Measurements from ENCODE around the gene CCDC127. TPM values are rescaled to one million over a fixed set of nuclear protein-coding genes. Genes with fewer than 3 reads are reported as not detected.
"Not testable (repeated sequence)": the region's sequence is repeated elsewhere in the genome, so short reads cannot be mapped to it uniquely, and the experiment has no call there.

The CCDC127 gene
- total RNA-seq, 2 donors from 2014 or later: 5.6 to 7.1 TPM

DNA sequence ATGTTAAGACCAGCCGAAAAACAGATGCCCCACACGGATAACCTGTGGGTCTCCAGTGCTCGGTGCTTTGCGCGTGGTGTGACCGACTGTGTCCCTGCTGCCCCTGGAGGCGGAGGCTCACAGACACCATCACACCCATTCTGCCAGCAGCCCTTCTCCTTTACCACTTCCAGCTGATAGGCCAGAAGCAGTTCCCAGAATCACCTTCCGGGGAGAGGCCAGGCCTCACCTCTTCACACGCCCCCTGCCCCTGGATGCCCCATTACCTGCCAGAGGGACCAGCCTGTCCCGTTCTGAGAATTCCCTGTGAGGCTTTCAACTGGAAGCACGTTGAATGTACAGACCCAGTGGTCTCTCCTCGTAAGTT is 48.2 kb downstream of the CCDC127 start:
- Histone ChIP-seq H3K27me3 (no peaks in the 10 kb centered on the region), H3K4me3 (no peak overlapping the region), H3K4me1 (peaks cover 0 to 16% of the 10 kb centered on the region in 2 donors), H3K9me3 (no peaks in the 10 kb centered on the region), H3K27ac (peak overlapping the region; percentile 46 to 60), H3K36me3 (no peaks in the 10 kb centered on the region)
- TF ChIP-seq, protein P1, sequence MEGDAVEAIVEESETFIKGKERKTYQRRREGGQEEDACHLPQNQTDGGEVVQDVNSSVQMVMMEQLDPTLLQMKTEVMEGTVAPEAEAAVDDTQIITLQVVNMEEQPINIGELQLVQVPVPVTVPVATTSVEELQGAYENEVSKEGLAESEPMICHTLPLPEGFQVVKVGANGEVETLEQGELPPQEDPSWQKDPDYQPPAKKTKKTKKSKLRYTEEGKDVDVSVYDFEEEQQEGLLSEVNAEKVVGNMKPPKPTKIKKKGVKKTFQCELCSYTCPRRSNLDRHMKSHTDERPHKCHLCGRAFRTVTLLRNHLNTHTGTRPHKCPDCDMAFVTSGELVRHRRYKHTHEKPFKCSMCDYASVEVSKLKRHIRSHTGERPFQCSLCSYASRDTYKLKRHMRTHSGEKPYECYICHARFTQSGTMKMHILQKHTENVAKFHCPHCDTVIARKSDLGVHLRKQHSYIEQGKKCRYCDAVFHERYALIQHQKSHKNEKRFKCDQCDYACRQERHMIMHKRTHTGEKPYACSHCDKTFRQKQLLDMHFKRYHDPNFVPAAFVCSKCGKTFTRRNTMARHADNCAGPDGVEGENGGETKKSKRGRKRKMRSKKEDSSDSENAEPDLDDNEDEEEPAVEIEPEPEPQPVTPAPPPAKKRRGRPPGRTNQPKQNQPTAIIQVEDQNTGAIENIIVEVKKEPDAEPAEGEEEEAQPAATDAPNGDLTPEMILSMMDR (IDR thresholded peaks at IDR 0.05): no peak
- DNase-seq (ENCODE audit: low spot score): no peak

DNA sequence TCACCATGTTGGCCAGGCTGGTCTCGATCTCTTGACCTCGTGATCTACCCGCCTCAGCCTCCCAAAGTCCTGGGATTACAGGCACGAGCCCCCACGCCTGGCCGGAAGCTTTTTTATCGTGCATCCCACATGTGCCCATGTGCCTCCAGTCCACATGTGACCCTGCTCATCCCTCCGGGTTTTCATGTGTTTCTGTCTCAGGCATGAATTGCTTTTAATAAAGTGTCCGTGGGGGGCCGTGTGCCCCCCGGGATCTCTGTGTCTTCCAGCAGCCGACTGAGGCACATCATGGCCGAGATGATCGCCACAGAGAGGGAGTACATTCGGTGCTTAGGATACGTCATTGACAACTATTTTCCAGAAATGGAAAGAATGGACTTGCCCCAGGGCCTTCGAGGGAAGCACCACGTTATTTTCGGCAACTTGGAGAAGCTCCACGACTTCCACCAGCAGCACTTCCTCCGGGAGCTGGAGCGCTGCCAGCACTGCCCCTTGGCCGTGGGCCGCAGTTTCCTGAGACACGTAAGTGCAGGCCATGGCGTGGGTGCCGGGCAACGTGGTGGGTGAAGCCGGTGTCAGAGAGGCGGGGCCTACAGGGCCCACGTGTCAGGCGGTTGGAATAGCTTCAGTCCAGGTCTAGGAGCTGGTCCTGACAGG is 48.8 kb downstream of the CCDC127 start:
- peak; percentile 79 for DNase-seq (ENCODE audit: low spot score)
- Histone ChIP-seq H3K4me1 (peaks cover 0 to 16% of the 10 kb centered on the region in 2 donors), H3K4me3 (no peak overlapping the region), H3K27ac (peak overlapping the region; percentile 46 to 60), H3K9me3 (no peaks in the 10 kb centered on the region), H3K27me3 (no peaks in the 10 kb centered on the region), H3K36me3 (no peaks in the 10 kb centered on the region)
- TF ChIP-seq, protein P1 (IDR thresholded peaks at IDR 0.05): no peak

DNA sequence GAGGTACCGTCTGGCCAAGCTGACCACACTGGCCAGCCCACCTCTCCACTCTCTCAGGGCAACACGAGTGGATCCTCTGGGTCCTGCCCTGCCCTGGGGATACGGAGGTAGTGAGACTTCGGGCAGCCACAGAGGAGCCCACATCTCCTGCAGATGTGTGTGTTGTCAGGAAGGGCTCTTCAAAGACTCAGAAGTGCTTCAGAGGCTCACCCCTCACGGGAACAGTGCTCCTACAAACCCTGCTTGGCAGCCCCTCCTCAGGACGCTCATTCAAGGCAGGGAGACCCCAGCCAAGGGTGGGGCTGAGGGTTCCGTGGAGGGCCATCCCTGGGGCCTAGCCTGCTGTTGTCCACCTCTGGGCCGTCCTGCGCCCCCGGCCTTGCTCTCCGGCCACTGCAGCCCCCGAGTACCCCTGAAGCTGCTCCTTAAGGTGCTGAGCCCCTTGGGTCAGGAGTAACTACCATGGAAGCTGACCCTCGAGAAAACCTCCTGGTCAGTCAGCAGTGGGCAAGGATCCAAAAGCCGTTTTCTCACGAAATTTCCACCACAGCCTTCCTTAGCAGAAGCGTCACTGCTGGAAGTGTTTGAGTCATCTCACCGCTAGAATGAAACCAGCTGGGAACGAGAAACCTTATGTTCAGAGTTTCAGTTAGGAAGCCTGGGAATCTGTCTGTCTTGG is 49.8 kb downstream of the CCDC127 start:
- peaks cover 0 to 16% of the 10 kb centered on the region in 2 donors for H3K4me1 ChIP-seq
- H3K27ac ChIP-seq: no peak overlapping the region
- no peaks in the 10 kb centered on the region for H3K27me3 ChIP-seq
- no peak for DNase-seq (ENCODE audit: low spot score)
- no peak overlapping the region for H3K4me3 ChIP-seq
- H3K9me3 ChIP-seq: no peaks in the 10 kb centered on the region
- TF ChIP-seq, protein P1 (IDR thresholded peaks at IDR 0.05): no peak
- no peaks in the 10 kb centered on the region for H3K36me3 ChIP-seq

DNA sequence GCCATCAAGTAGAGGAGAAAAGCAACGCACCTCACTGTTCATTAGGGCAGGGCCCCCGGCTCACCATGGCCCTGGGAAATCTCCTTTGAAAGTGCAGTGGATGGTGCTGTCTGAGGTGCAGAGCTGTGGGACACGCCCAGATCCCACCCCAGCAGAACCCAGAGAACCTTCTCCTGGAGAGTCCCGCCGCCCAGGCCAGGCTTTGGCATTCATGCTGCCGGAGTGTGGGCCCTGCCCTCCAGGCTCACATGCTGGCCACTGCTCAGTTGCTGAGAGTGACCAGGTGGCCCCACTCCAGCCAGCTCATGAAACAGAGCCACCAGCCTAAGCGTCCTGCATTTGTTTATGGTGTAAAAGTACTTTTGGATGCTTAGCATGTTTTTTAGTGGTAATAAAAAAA is 50.4 kb downstream of the CCDC127 start:
- H3K9me3 ChIP-seq: no peaks in the 10 kb centered on the region
- no peak overlapping the region for H3K27ac ChIP-seq
- no peak overlapping the region for H3K4me3 ChIP-seq
- no peaks in the 10 kb centered on the region for H3K36me3 ChIP-seq
- TF ChIP-seq, protein P1 (IDR thresholded peaks at IDR 0.05): no peak
- H3K4me1 ChIP-seq: peaks cover 0 to 16% of the 10 kb centered on the region in 2 donors
- DNase-seq (ENCODE audit: low spot score): no peak
- no peaks in the 10 kb centered on the region for H3K27me3 ChIP-seq

DNA sequence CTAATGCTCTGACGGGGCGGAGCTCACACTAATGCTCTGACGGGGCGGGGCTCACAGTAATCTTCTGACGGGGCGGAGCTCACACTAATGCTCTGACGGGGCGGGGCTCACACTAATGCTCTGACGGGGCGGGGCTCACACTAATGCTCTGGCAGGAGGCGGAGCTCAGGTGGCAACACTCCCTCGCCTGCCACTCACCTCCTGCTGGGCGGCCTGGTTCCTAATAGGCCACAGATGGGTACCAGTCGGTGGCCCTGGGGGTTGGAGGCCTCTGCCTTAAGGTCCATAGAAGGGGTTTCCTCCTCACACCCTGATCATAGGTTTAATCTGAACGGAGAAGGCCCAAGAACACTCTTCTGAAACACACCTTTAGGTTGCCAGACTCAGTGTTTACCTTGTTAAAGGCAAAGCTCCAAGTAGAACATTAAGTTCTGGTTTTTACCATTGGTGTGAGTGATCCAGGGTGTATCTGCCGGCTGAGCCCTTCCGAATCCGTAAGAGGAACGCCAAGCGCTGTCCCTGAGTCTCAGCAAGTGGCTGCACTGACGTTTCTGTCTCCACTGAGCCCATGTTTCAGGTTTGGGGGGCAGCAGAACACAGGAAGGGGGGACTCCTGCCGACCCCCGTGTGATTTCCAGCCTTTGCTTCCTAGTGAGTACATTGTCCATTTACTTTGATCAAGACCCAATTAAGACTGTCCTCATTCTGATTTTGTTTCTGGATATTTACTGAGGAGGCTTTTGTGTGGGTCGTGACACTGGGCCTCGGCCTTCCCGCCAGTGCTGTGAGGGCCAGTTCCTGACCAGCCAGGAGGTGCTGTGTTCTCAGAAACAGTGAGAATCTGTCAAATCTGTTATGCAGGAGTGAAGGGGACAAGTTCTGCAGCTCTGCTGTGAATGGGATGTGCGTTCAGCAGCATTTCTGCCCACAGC is 51.2 kb downstream of the CCDC127 start:
- DNase-seq (ENCODE audit: low spot score): no peak
- Histone ChIP-seq H3K36me3 (no peaks in the 10 kb centered on the region), H3K27ac (no peak overlapping the region), H3K27me3 (no peaks in the 10 kb centered on the region), H3K4me3 (no peak overlapping the region), H3K9me3 (no peaks in the 10 kb centered on the region), H3K4me1 (peaks cover 0 to 16% of the 10 kb centered on the region in 2 donors)
- TF ChIP-seq, protein P1 (IDR thresholded peaks at IDR 0.05): no peak

DNA sequence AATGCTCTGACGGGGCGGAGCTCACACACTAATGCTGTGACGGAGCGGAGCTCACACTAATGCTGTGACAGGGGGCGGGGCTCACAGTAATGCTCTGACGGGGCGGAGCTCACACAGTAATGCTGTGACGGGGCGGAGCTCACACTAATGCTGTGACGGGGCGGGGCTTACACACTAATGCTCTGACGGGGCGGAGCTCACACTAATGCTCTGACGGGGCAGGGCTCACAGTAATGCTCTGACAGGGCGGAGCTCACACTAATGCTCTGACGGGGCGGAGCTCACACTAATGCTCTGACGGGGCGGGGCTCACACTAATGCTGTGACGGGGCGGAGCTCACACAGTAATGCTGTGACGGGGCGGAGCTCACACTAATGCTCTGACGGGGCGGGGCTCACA is 53.2 kb downstream of the CCDC127 start:
- H3K4me3 ChIP-seq; H3K27ac ChIP-seq; H3K36me3 ChIP-seq; H3K9me3 ChIP-seq; DNase-seq (ENCODE audit: low spot score); H3K27me3 ChIP-seq: not testable (repeated sequence)
- H3K4me1 ChIP-seq: peaks cover 0 to 14% of the 10 kb centered on the region in 2 donors

All from right atrium auricular region (tissue), 2 donors.